KG1 (cell line): ENCODE data around the gene SMAD1.
A peak's percentile ranks its signal among the peaks of the same experiment; 100 is the strongest.
"Not testable (repeated sequence)": the region's sequence is repeated elsewhere in the genome, so short reads cannot be mapped to it uniquely, and the experiment has no call there.

Experiments used
- DNase-seq: peaks from one replicate; lab custom pipeline; 2025; lab: John Stamatoyannopoulos, UW

SMAD1 gene

GRCh38 chr4:145528601-145529000 lies 46.9 kb downstream of the SMAD1 start:
- DNase-seq: no peak

DNA sequence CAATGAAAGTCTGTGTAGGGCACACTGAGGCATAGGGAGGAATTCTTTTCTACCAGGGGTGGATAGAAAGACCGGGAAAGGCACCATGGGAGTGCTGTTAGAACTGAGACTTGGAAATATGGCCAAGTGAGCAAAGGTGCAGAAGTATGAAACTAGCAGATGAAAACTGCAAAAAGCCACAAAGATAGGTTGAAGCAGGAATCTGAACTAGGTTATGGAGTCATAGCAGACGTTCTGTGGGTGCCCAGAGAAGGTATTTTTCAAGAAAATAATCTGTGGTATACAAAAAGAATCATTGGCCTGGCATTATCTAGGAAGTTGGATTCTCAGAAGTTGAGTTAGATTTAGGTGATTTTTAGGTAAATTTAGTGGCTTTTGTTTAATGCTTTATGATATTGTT lies 48.5 kb downstream of the SMAD1 start:
- DNase-seq: no peak

GRCh38 chr4:145530662-145531061 lies 49.0 kb downstream of the SMAD1 start:
- DNase-seq: no peak

DNA sequence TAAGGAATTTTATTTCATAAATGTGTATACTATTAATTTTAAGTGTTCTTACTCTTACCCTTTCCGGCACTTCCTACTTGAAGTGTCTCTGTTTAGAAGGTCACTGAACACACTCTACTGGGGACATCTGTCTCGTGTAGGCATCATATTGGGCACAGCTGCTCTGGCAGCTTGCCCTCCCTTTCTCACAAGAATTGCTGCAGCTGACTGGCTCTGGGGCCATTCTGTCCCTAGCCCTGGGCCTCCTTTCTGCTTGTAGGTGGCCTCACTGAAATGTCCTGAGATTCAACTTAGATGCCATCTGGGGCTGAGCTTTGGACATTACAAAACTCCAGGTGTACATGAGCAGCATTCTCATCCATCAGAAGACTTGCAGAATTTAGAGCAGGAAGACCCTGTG lies 49.6 kb downstream of the SMAD1 start:
- DNase-seq: no peak

- no peak for DNase-seq
Measured at GRCh38 chr4:145531859-145532258, 50.2 kb downstream of the SMAD1 start.

GRCh38 chr4:145533001-145533400 lies 51.3 kb downstream of the SMAD1 start:
- no peak for DNase-seq

GRCh38 chr4:145533415-145533814 lies 51.8 kb downstream of the SMAD1 start:
- DNase-seq: not testable (repeated sequence)

- no peak for DNase-seq
Measured at GRCh38 chr4:145533961-145534360, 52.3 kb downstream of the SMAD1 start.

GRCh38 chr4:145535202-145535601 lies 53.5 kb downstream of the SMAD1 start:
- DNase-seq: no peak

DNA sequence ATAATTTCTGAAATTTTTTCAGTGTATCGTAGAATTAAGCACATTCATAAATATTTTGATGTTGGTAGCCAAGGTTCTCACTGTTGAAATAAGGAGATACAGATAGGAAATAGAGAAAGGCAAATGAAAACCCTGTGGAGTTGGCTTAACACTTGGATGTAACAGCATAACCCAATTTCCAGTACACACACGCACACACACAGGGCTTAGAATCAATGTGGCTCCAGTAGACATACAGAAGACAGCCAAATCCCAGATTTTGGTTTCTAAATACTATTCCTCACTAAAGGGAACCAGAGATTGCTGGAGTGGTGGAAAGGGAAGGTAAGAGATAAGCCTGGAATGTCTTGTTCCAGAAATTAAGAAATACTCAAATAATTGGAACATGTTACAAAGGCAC lies 54.4 kb downstream of the SMAD1 start:
- DNase-seq: no peak

GRCh38 chr4:145538596-145538995 lies 56.9 kb downstream of the SMAD1 start:
- DNase-seq: no peak

DNA sequence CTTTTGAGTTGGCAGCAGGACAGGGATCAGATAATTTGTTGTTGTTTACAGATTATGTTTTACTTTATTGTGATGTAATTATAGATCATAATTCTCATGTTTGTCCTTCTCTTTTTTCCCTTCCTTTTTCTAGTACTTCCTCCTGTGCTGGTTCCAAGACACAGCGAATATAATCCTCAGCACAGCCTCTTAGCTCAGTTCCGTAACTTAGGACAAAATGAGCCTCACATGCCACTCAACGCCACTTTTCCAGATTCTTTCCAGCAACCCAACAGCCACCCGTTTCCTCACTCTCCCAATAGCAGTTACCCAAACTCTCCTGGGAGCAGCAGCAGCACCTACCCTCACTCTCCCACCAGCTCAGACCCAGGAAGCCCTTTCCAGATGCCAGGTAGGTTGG lies 58.0 kb downstream of the SMAD1 start:
- no peak for DNase-seq

DNA sequence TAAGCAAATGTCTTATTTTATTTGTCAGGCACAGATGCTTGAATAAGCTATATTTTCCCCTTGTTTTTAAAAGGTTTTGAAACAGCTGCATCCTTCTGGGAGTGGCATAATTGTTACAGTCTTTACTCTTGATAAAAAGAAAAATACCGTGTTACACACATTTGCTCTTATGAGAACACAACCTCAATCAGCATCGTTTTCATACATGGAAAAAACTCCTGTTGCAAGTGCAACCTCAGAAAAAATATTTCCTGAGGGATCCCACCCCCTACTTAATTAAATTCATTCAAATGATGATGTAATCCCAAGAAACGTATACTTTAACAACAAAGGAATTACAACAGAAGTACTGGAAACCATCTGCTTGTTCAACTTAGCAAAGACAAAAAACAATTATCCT lies 58.6 kb downstream of the SMAD1 start:
- no peak for DNase-seq

GRCh38 chr4:145541346-145541745 lies 59.7 kb downstream of the SMAD1 start:
- DNase-seq: no peak

- DNase-seq: no peak
Measured at GRCh38 chr4:145545031-145545430, 63.4 kb downstream of the SMAD1 start.

GRCh38 chr4:145545538-145546174 lies 64.0 kb downstream of the SMAD1 start:
- DNase-seq: no peak

DNA sequence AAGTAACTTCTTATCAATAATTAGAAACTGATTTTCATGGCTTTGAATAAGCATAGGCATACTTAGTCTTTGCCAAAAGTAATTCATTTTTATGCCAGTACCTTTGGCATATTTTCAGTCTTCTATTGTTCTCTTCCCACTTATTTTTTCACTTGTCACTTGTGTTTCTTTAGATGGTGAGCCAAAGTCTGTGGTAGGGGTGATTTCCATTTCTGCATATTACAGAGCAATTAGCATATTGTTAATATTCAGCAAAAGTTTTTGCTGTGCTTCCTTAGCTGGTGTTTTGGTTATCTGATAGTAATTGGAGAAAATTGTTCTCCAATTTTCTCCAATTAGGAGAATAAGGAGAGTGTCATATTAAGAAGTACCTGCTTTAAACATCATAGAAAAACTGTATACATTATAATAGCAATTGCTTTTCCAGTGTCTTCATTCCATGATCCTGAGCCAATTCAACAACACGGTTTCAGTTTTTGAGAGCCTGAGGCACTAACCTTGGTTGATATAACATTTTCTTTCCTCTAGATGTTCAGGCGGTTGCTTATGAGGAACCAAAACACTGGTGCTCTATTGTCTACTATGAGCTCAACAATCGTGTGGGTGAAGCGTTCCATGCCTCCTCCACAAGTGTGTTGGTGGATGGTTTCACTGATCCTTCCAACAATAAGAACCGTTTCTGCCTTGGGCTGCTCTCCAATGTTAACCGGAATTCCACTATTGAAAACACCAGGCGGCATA lies 64.7 kb downstream of the SMAD1 start:
- no peak for DNase-seq

GRCh38 chr4:145551660-145552059 lies 70.0 kb downstream of the SMAD1 start:
- no peak for DNase-seq

DNA sequence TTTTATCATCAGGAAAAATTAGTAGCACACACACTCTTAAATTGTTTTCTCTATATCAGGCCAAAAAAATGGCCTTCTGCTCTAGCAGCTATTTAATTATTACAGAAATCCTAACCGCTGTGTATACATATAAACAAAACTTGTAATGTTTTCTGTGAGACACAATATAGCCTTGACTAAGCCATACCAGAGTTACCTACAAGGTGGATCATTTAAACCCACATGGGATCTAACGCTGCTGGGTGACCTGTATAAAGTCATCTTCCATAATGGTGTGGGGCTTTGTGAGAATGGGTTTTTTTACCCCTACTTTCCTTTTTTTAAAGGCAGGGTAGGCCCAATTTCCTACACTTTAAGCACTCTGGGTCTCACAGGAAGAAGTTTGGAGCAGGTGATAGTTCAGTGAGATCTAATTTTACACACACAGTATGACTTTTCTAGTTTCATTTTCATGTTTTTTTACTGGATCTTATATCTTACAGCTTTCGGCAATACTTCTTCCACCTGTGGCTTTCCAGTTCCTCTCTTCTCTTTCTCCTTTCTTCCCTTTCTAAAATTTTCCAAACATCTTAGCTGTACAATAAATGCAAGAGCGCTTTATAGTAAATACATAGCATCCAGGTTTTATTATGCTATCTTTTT lies 70.6 kb downstream of the SMAD1 start:
- no peak for DNase-seq

DNA sequence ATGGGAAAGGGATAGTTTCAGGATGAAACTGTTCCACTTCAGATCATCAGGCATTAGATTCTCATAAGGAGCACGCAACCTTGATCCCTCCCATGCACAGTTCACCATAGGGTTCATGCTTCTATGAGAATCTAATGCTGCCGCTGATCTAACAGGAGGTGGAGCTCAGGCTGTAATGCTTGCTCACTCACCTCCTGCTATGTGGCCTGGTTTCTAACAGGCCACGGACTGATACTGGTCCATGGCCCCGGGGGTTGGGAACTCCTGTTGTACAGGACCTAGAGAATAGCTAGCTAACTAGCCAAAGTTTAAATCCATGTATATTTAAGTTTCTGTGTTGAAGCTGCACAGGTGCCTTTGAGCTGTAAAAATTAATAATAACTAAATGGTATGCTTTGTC lies 71.7 kb downstream of the SMAD1 start:
- no peak for DNase-seq

DNA sequence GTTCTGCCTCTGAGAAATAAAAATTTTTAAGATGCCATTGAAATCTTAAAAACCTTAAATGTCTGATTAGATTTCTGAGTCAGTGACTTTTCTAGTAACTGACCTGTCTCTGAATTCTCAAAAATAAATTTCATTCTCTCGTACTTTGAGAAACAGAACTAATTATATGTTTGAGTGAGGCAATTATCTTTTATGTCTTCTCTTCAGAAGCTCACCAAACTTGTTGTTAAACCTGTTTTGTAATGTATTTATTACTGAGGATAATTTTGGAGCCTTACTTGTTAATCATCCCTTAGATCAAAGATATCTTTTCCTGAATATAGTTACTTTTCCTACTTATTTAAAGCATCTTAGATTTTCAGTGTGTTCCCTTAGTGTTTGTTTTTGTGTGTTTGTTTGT lies 73.0 kb downstream of the SMAD1 start:
- no peak for DNase-seq

DNA sequence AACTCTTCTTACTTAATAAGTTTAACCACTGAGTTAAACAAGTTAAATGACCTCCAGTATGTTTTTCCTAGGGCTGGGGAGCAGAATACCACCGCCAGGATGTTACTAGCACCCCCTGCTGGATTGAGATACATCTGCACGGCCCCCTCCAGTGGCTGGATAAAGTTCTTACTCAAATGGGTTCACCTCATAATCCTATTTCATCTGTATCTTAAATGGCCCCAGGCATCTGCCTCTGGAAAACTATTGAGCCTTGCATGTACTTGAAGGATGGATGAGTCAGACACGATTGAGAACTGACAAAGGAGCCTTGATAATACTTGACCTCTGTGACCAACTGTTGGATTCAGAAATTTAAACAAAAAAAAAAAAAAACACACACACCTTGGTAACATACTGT lies 76.1 kb downstream of the SMAD1 start:
- DNase-seq: peak; percentile 0

DNA sequence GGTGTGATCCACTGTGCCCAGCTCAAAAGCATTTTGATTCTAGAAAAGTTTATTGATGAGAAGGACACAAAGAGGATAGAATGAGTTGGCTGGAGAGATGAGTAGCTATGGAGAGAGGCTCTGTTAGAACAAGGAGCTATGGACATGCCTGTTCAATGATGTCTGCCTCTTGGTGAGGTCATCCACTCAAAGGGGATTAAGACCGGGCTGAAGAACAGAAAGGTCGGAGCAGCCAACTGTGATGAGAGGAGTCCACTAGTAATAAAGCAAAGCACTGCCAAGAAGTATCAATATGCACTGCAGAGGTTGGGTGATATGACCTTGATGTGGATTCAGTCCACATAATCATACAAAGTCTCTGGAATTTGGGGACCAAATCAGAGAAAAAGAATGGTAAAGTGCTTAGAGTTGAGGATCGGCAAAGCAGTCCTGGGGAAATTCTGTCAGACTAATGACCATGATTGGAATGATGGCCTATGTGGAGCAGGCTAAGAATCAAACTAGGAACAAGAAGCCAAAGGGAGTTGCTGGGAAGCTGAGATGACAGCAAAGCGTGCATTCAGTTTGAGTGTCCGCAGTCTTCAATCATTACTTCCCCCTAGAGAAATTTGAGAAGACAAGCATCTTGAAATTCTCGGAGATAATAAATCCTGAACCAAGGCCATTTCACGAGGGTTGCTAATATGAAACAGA lies 81.8 kb downstream of the SMAD1 start:
- no peak for DNase-seq
